ENCODE results near the gene LY9. TPM values are rescaled to one million over a fixed set of nuclear protein-coding genes. Genes with fewer than 3 reads are reported as not detected.
A peak's percentile ranks its signal among the peaks of the same experiment; 100 is the strongest.

Gene LY9
- total RNA-seq, 2 experiments from 2014 or later: 19.5 to 19.6 TPM

- CTCF ChIA-PET: interaction anchor here (0.5 to 2.2 kb wide), 6 partner anchors 9 to 158 kb away, joined by 3 to 10 read pairs (median 5); no protein-coding TSS in a partner anchor
- Mint-ChIP-seq H3K27ac (no peak overlapping the region), H3K4me1 (ENCODE audit: low read depth) (peaks cover 2% of the 10 kb centered on the region), H3K9me3 (no peaks in the 10 kb centered on the region), H3K4me3 (no peak overlapping the region), H3K36me3 (ENCODE audit: low read depth) (no peaks in the 10 kb centered on the region), H3K27me3 (ENCODE audit: low read depth) (no peaks in the 10 kb centered on the region)
- intact Hi-C loops (cut with micrococcal nuclease): no loop called here
- no peak for DNase-seq
Measured at GRCh38 chr1:160844447-160845232, 48.7 kb downstream of the LY9 start.

- CTCF ChIA-PET: interaction anchor here (2.2 kb wide), 1 partner anchor 11 kb away, joined by 8 read pairs; no protein-coding TSS in a partner anchor
- no peak overlapping the region for H3K4me3 Mint-ChIP-seq
- H3K27me3 Mint-ChIP-seq (ENCODE audit: low read depth): no peaks in the 10 kb centered on the region
- no peaks in the 10 kb centered on the region for H3K36me3 Mint-ChIP-seq (ENCODE audit: low read depth)
- no peaks in the 10 kb centered on the region for H3K4me1 Mint-ChIP-seq (ENCODE audit: low read depth)
- no peak for DNase-seq
- H3K27ac Mint-ChIP-seq: no peak overlapping the region
- H3K9me3 Mint-ChIP-seq: no peaks in the 10 kb centered on the region
- intact Hi-C loops (cut with micrococcal nuclease): no loop called here
Measured at GRCh38 chr1:160846281-160846680, 50.3 kb downstream of the LY9 start.

DNA sequence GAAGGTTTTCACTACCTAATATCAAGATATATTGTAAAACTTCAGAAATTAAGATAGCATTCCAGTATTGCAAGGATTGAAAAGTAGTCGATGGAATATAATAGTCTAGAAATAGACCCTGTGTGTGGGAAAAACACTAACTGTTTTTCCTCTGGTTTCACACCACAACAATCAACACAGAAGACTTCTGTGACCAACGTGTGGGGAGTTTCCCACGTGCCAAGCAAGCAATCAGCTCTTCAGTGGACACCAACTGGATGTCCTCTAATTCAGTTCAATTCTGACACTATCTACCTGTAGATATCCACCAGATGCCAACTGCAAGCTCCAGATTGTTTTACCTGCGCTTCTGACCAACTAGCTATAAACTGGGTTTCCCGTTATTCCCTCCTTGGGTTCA is 54.6 kb downstream of the LY9 start:
- no peak for DNase-seq
- H3K36me3 Mint-ChIP-seq (ENCODE audit: low read depth): no peaks in the 10 kb centered on the region
- peaks cover 2% of the 10 kb centered on the region for H3K27me3 Mint-ChIP-seq (ENCODE audit: low read depth)
- CTCF ChIA-PET: interaction anchor here (0.9 to 2.0 kb wide), 3 partner anchors 12 to 102 kb away, joined by 3 to 6 read pairs (median 5); partner anchors contain the start of gene CD244
- H3K27ac Mint-ChIP-seq: no peak overlapping the region
- H3K4me3 Mint-ChIP-seq: no peak overlapping the region
- peaks cover 3% of the 10 kb centered on the region for H3K4me1 Mint-ChIP-seq (ENCODE audit: low read depth)
- intact Hi-C loops (cut with micrococcal nuclease): no loop called here
- H3K9me3 Mint-ChIP-seq: no peaks in the 10 kb centered on the region

- Mint-ChIP-seq H3K9me3 (no peaks in the 10 kb centered on the region), H3K27me3 (ENCODE audit: low read depth) (peaks cover 2% of the 10 kb centered on the region), H3K27ac (no peak overlapping the region), H3K4me1 (ENCODE audit: low read depth) (peaks cover 3% of the 10 kb centered on the region), H3K4me3 (no peak overlapping the region), H3K36me3 (ENCODE audit: low read depth) (no peaks in the 10 kb centered on the region)
- DNase-seq: no peak
- intact Hi-C loops (cut with micrococcal nuclease): no loop called here
- CTCF ChIA-PET: interaction anchor here (0.8 to 2.0 kb wide), 3 partner anchors 12 to 101 kb away, joined by 3 to 6 read pairs (median 5); partner anchors contain the start of gene CD244
Measured at GRCh38 chr1:160850993-160851392, 55.0 kb downstream of the LY9 start.

GRCh38 chr1:160853014-160853413 is 57.0 kb downstream of the LY9 start:
- peaks cover 2% of the 10 kb centered on the region for H3K27me3 Mint-ChIP-seq (ENCODE audit: low read depth)
- H3K36me3 Mint-ChIP-seq (ENCODE audit: low read depth): no peaks in the 10 kb centered on the region
- intact Hi-C loops (cut with micrococcal nuclease): no loop called here
- no peak for DNase-seq
- H3K9me3 Mint-ChIP-seq: no peaks in the 10 kb centered on the region
- H3K4me1 Mint-ChIP-seq (ENCODE audit: low read depth): peaks cover 3% of the 10 kb centered on the region
- CTCF ChIA-PET: interaction anchor here (0.7 to 1.5 kb wide), 3 partner anchors 13 to 85 kb away, joined by 3 to 5 read pairs (median 4); no protein-coding TSS in a partner anchor
- no peak overlapping the region for H3K4me3 Mint-ChIP-seq
- no peak overlapping the region for H3K27ac Mint-ChIP-seq

GRCh38 chr1:160853754-160854153 is 57.8 kb downstream of the LY9 start:
- CTCF ChIA-PET: interaction anchor here (0.7 to 1.5 kb wide), 3 partner anchors 14 to 86 kb away, joined by 3 to 5 read pairs (median 4); no protein-coding TSS in a partner anchor
- no peaks in the 10 kb centered on the region for H3K9me3 Mint-ChIP-seq
- H3K36me3 Mint-ChIP-seq (ENCODE audit: low read depth): no peaks in the 10 kb centered on the region
- H3K27ac Mint-ChIP-seq: no peak overlapping the region
- H3K4me3 Mint-ChIP-seq: no peak overlapping the region
- peaks cover 3% of the 10 kb centered on the region for H3K4me1 Mint-ChIP-seq (ENCODE audit: low read depth)
- intact Hi-C loops (cut with micrococcal nuclease): no loop called here
- DNase-seq: no peak
- H3K27me3 Mint-ChIP-seq (ENCODE audit: low read depth): peaks cover 2% of the 10 kb centered on the region

GRCh38 chr1:160855181-160855981 is 59.4 kb downstream of the LY9 start:
- no peak overlapping the region for H3K27ac Mint-ChIP-seq
- peaks cover 3% of the 10 kb centered on the region for H3K4me1 Mint-ChIP-seq (ENCODE audit: low read depth)
- no peaks in the 10 kb centered on the region for H3K36me3 Mint-ChIP-seq (ENCODE audit: low read depth)
- H3K27me3 Mint-ChIP-seq (ENCODE audit: low read depth): peaks cover 2% of the 10 kb centered on the region
- H3K9me3 Mint-ChIP-seq: no peaks in the 10 kb centered on the region
- H3K4me3 Mint-ChIP-seq: no peak overlapping the region
- peak; percentile 21 for DNase-seq
- CTCF ChIA-PET: interaction anchor here (1.0 to 2.2 kb wide), 6 partner anchors 10 to 96 kb away, joined by 3 to 8 read pairs (median 4); no protein-coding TSS in a partner anchor
- intact Hi-C loops (cut with micrococcal nuclease): no loop called here

DNA sequence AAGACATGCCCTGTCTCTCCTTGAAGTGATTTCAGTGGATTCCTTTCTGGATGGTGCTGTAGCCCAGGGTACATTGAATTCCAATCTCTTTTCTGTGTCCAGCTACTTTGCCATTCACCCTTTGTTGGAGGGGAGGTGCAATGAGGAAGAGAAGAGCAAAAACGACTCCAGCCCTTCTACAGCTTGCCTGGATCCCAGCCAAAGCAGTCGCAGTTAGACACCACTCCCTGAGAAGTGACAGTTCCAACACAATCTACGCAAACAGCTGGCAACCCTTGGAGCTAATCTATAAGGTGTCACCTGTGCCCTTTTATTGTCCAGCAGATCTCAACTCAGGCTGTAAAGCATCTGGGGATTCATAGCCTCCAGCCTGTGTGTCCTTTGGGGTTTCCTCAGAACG is 62.1 kb downstream of the LY9 start:
- Mint-ChIP-seq H3K4me1 (ENCODE audit: low read depth) (peaks cover 12% of the 10 kb centered on the region), H3K4me3 (no peak overlapping the region), H3K27ac (no peak overlapping the region), H3K36me3 (ENCODE audit: low read depth) (no peaks in the 10 kb centered on the region), H3K27me3 (ENCODE audit: low read depth) (peaks cover 2% of the 10 kb centered on the region), H3K9me3 (no peaks in the 10 kb centered on the region)
- no peak for DNase-seq
- CTCF ChIA-PET: interaction anchor here (1.7 kb wide), 1 partner anchor 96 kb away, joined by 3 read pairs; no protein-coding TSS in a partner anchor
- intact Hi-C loops (cut with micrococcal nuclease): no loop called here

GRCh38 chr1:160858507-160858906 is 62.5 kb downstream of the LY9 start:
- Mint-ChIP-seq H3K36me3 (ENCODE audit: low read depth) (no peaks in the 10 kb centered on the region), H3K9me3 (no peaks in the 10 kb centered on the region), H3K4me3 (no peak overlapping the region), H3K27ac (no peak overlapping the region), H3K27me3 (ENCODE audit: low read depth) (peaks cover 2% of the 10 kb centered on the region), H3K4me1 (ENCODE audit: low read depth) (peaks cover 13% of the 10 kb centered on the region)
- intact Hi-C loops (cut with micrococcal nuclease): no loop called here
- CTCF ChIA-PET: interaction anchor here (1.7 kb wide), 1 partner anchor 95 kb away, joined by 3 read pairs; no protein-coding TSS in a partner anchor
- no peak for DNase-seq

DNA sequence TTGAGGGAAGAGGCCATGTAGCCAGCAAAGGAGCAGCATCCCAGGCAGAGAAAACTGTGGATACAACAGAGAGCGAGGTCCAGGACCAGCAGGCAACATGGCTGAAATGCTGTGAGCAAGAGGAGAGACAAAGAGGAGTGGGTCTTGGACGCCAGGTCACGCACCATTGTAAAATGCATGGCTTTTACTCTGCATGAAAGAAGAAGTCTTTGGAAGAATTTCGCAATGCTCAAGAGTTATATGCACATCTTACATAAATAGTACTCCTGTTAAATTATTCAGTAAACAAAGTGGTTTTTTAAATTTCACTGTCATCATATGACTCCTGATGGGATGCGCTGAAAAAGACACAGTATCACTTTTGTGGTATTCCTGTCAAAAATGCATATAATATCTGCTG is 63.2 kb downstream of the LY9 start:
- Mint-ChIP-seq H3K27ac (no peak overlapping the region), H3K27me3 (ENCODE audit: low read depth) (no peaks in the 10 kb centered on the region), H3K4me3 (no peak overlapping the region), H3K36me3 (ENCODE audit: low read depth) (no peaks in the 10 kb centered on the region), H3K4me1 (ENCODE audit: low read depth) (peaks cover 10% of the 10 kb centered on the region), H3K9me3 (no peaks in the 10 kb centered on the region)
- intact Hi-C loops (cut with micrococcal nuclease): no loop called here
- CTCF ChIA-PET: interaction anchor here (1.7 kb wide), 1 partner anchor 95 kb away, joined by 3 read pairs; no protein-coding TSS in a partner anchor
- no peak for DNase-seq

DNA sequence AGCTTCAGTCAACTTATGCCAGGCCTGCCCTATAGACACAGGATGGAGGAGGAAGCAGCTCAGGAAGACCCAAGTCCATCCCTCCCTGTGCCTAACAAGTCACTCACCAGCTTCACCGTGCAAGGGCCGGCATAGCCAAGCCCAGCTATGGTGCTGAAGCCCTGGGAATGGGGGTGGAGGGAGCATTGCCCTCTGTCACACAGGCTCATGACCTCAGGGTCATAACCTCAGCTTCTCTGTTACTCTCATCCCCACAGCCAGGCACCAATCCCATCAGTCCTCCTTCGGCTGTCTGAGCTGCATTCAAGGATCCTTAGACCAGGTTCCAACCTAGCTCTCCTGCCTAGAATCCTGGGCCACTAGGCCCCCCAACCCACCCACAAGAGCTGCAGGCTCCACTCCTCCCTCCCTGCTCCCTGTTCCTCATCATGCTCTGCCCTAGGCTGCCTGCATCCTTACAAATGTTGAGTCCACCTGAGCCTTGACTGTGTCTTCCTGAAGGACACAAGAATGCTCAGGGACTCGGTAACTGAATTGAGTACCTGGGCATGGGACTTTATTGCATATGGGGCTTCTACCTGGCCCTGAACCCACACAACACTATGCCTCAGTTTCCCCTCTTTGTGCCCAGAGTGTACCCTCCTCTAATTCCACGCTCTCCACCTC is 65.0 kb downstream of the LY9 start:
- Mint-ChIP-seq H3K36me3 (ENCODE audit: low read depth) (no peaks in the 10 kb centered on the region), H3K27me3 (ENCODE audit: low read depth) (no peaks in the 10 kb centered on the region), H3K27ac (no peak overlapping the region), H3K4me3 (no peak overlapping the region), H3K4me1 (ENCODE audit: low read depth) (peaks cover 10% of the 10 kb centered on the region), H3K9me3 (no peaks in the 10 kb centered on the region)
- CTCF ChIA-PET: interaction anchor here (0.6 to 5.0 kb wide), 5 partner anchors 25 to 889 kb away, joined by 3 to 21 read pairs (median 3); no protein-coding TSS in a partner anchor
- intact Hi-C loops (cut with micrococcal nuclease): no loop called here
- DNase-seq: no peak
